ENCODE data around the gene MAPK1.

MAPK1 gene

DNA sequence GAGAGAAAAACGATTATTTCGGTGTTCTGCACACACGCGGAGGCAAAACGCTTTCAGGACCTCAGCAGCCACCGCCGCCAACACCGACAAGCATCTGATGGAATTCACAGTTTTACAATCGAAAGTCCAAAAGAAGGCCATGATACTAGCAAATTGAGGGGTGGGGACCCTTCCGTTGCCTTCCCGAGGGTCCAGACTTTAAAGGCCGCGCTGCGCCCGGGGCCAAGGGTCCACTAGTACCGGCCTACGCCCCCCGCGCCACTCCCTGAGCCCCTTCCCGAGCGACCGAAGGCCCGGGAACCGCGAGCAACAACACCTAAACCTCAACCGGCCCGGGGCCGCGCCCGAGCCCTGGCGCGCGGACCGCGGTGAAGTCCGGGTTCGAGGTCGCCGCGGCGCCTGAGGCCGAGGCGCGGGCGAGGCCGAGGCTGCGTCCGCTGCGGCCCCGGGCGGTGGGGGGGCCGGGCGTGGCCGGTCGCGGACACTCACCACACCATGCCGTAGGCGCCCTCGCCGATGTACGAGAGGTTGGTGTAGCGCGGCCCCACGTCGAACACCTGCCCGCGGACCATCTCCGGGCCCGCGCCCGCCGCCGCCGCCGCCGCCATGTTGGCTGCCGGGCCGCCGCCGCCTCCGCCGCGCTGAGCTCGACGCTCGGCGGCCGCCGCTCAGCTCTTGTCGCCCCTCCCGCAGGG lies 465 bp downstream of the MAPK1 start:
- Histone ChIP-seq H3K9me3 (ENCODE audit: low read depth, low read length) (no peaks in the 10 kb centered on the region), H3K27ac (no peak overlapping the region), H3K9ac (ENCODE audit: insufficient read length) (peak overlapping the region; percentile 88), H3K36me3 (ENCODE audit: insufficient read depth, low read length) (0 out of 2 replicates have a peak, but pooled peaks cover 3% of the 10 kb centered on the region), H3K4me3 (peak overlapping the region; percentile 89)
- TF ChIP-seq POLR2AphosphoS5 (IDR thresholded peaks at IDR 0.05; ENCODE audit: borderline replicate concordance, low read depth, low read length) (no peak), FOXP2 (optimal IDR thresholded peaks at IDR 0.05; ENCODE audit: control extremely low read depth, extremely low read length, insufficient read depth) (no peak), EZH2 (IDR thresholded peaks at IDR 0.05) (no peak)
- no peak for DNase-seq (ENCODE audit: low read depth, low spot score)

DNA sequence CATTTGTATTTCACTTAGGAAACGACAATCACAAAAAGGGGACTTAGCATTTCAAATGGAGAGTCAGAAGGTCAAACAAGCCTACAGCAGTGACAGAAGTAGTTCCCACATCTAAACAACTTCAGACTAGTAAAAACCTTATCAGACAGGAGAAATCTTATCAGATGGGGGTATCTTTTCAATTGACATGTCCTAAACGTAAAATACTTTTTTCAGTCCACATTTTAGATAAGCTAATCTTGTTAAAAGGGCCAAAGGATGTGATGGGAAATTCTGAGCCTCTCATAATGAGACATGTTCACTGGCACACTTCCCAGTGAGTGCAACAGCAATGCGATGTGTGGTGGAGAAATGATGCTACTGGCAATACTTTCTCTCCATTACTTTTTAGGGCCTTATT lies 2.4 kb downstream of the MAPK1 start:
- H3K9me3 ChIP-seq (ENCODE audit: low read depth, low read length), result no peaks in the 10 kb centered on the region
- H3K4me3 ChIP-seq, result peak overlapping the region; percentile 89
- no peak for DNase-seq (ENCODE audit: low read depth, low spot score)
- H3K27ac ChIP-seq, result no peak overlapping the region
- peak overlapping the region; percentile 37 for H3K9ac ChIP-seq (ENCODE audit: insufficient read length)
- H3K36me3 ChIP-seq (ENCODE audit: insufficient read depth, low read length), result 0 out of 2 replicates have a peak, but pooled peaks cover 3% of the 10 kb centered on the region
- no peak for TF ChIP-seq FOXP2 (optimal IDR thresholded peaks at IDR 0.05; ENCODE audit: control extremely low read depth, extremely low read length, insufficient read depth)
- no peak for TF ChIP-seq EZH2 (IDR thresholded peaks at IDR 0.05)
- no peak for TF ChIP-seq POLR2AphosphoS5 (IDR thresholded peaks at IDR 0.05; ENCODE audit: borderline replicate concordance, low read depth, low read length)

DNA sequence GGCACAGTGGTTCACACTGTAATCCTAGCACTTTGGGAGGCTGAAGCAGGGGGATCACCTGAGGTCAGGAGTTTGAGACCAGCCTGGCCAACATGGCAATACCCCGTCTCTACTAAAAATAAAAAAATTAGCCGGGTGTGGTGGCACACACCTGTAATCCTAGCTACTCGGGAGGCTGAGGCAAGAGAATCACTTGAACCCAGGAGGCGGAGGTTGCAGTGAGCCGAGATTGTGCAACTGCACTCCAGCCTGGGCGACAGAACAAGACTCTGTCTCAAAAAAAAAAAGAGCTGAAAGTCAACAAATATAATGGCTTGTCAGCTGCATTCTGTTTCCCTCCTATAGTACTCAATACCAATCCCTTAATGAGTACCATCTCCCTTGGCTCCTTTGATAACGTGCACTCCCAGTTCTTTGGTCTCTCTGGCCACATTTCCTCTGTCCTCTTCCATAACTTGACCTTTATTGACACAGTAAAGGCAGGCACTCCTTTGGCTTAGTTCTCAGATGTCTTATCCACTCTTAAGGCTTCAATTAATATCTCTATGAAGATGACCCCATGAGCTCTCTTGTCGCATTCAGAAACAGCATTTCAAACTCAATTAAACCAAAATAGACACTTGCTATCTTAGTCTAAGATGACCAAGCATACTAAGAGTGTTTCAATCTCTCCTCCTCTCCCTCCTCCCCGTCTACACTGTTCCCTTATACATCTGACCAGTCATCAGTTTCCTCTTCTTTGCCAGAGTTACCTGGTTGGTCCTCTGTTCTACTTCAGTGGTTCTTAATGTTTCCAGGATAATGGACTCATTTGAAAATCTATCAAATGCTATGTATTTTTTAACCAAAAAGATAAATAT lies 4.8 kb downstream of the MAPK1 start:
- Histone ChIP-seq H3K36me3 (ENCODE audit: insufficient read depth, low read length) (0 out of 2 replicates have a peak, but pooled peaks cover 3% of the 10 kb centered on the region), H3K4me3 (no peak overlapping the region), H3K27ac (no peak overlapping the region), H3K9me3 (ENCODE audit: low read depth, low read length) (no peaks in the 10 kb centered on the region), H3K9ac (ENCODE audit: insufficient read length) (no peak overlapping the region)
- DNase-seq (ENCODE audit: low read depth, low spot score), result no peak
- TF ChIP-seq POLR2AphosphoS5 (IDR thresholded peaks at IDR 0.05; ENCODE audit: borderline replicate concordance, low read depth, low read length) (no peak), FOXP2 (optimal IDR thresholded peaks at IDR 0.05; ENCODE audit: control extremely low read depth, extremely low read length, insufficient read depth) (no peak)

DNA sequence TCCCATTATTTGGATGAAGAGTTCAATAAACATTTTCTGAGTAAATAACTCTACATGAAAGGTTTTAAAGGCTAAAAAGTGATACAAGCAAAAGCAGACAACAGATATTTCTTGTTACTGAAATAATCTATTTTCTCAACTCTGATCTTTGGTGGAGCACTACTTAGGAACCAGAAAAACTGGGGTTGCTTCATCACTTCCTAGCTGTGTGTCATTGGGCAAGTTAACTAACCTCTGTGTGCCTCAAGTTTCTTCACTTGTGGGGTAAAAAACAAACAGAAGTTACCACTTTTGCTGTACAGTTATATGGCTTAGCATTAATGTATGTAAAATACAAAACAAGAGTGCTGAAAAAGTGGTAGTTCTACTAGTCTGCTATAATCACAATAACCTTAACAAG lies 5.6 kb downstream of the MAPK1 start:
- H3K9me3 ChIP-seq (ENCODE audit: low read depth, low read length), result no peaks in the 10 kb centered on the region
- no peak overlapping the region for H3K4me3 ChIP-seq
- 0 out of 2 replicates have a peak, but pooled peaks cover 3% of the 10 kb centered on the region for H3K36me3 ChIP-seq (ENCODE audit: insufficient read depth, low read length)
- no peak overlapping the region for H3K27ac ChIP-seq
- no peak for DNase-seq (ENCODE audit: low read depth, low spot score)
- no peak for TF ChIP-seq POLR2AphosphoS5 (IDR thresholded peaks at IDR 0.05; ENCODE audit: borderline replicate concordance, low read depth, low read length)
- no peak for TF ChIP-seq EZH2 (IDR thresholded peaks at IDR 0.05)
- TF ChIP-seq FOXP2 (optimal IDR thresholded peaks at IDR 0.05; ENCODE audit: control extremely low read depth, extremely low read length, insufficient read depth), result no peak
- no peak overlapping the region for H3K9ac ChIP-seq (ENCODE audit: insufficient read length)

DNA sequence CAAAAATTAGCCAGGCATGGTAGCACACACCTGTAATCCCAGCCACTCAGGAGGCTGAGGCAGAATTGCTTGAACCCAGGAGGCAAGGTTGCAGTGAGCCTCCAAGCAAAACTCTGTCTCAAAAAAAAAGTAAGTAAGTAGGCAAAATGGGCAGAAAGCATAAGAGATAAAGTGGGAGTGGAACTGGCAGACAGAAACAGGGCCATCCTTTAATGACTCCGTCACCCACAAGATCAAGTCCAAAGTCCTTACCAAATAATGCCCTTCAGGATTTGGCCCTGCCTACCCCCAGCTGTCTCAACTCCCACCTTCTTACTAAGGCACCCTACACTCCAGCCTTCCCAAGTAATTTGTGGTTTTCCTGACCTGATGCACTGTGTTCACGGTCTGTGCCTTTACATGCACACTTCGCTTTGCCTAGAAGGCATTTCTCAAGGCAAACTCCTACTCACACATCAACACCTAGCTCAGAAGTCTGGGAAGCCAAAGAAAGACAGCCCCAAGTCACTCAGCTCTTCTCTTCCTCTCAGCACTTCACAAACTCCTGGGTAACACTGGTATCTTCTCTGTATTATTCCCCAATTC lies 6.1 kb downstream of the MAPK1 start:
- no peak for TF ChIP-seq FOXP2 (optimal IDR thresholded peaks at IDR 0.05; ENCODE audit: control extremely low read depth, extremely low read length, insufficient read depth)
- no peak for TF ChIP-seq EZH2 (IDR thresholded peaks at IDR 0.05)
- no peak for TF ChIP-seq POLR2AphosphoS5 (IDR thresholded peaks at IDR 0.05; ENCODE audit: borderline replicate concordance, low read depth, low read length)
- no peaks in the 10 kb centered on the region for H3K9me3 ChIP-seq (ENCODE audit: low read depth, low read length)
- no peak overlapping the region for H3K27ac ChIP-seq
- H3K36me3 ChIP-seq (ENCODE audit: insufficient read depth, low read length), result 0 out of 2 replicates have a peak, but pooled peaks cover 3% of the 10 kb centered on the region
- no peak overlapping the region for H3K9ac ChIP-seq (ENCODE audit: insufficient read length)
- no peak overlapping the region for H3K4me3 ChIP-seq
- DNase-seq (ENCODE audit: low read depth, low spot score), result no peak

GRCh38 chr22:21860491-21861039 lies 6.9 kb downstream of the MAPK1 start:
- no peak for DNase-seq (ENCODE audit: low read depth, low spot score)
- Histone ChIP-seq H3K36me3 (ENCODE audit: insufficient read depth, low read length) (0 out of 2 replicates have a peak, but pooled peaks cover 3% of the 10 kb centered on the region), H3K9me3 (ENCODE audit: low read depth, low read length) (no peaks in the 10 kb centered on the region), H3K9ac (ENCODE audit: insufficient read length) (no peak overlapping the region), H3K27ac (no peak overlapping the region), H3K4me3 (no peak overlapping the region)
- no peak for TF ChIP-seq EZH2 (IDR thresholded peaks at IDR 0.05)
- TF ChIP-seq POLR2AphosphoS5 (IDR thresholded peaks at IDR 0.05; ENCODE audit: borderline replicate concordance, low read depth, low read length), result no peak
- no peak for TF ChIP-seq FOXP2 (optimal IDR thresholded peaks at IDR 0.05; ENCODE audit: control extremely low read depth, extremely low read length, insufficient read depth)

DNA sequence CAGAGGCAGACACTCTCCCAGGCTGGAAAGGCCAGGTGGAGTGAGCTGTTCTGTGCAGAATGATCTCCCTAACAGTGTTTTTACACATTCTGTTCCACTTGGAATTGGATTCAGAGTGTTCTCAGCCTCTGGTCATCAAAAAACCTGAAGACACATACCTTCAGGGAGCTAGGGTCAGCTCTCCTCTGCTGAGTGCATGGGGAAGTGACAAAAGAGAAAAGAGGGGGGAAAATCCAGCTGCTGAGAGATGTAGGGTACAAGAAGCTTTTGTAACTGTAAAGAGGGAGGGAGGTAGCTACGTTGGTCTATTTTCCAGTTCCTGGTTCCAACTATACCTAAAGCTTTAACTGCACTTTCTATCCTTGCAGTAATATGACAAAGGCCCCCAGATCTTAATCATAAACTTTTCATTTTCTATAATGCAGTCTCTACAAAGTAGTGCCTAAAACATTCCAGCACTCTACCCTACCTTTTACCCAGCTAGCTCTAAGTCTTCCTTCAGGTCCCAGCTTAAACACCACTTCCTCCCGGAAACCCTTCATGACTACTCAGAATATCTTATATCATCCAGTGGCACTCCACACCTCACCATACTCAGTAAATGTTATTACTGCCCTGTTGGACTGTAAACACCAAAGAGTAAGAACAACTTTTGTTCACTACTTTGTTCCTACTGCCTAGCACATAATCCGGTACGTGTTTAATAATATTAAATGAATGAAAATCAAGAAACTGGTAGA lies 9.2 kb downstream of the MAPK1 start:
- Histone ChIP-seq H3K9me3 (ENCODE audit: low read depth, low read length) (no peaks in the 10 kb centered on the region), H3K36me3 (ENCODE audit: insufficient read depth, low read length) (no peaks in the 10 kb centered on the region; the same call in 1 of the 2 replicates), H3K9ac (ENCODE audit: insufficient read length) (no peak overlapping the region), H3K4me3 (no peak overlapping the region), H3K27ac (no peak overlapping the region)
- TF ChIP-seq POLR2AphosphoS5 (IDR thresholded peaks at IDR 0.05; ENCODE audit: borderline replicate concordance, low read depth, low read length) (no peak), FOXP2 (optimal IDR thresholded peaks at IDR 0.05; ENCODE audit: control extremely low read depth, extremely low read length, insufficient read depth) (no peak), EZH2 (IDR thresholded peaks at IDR 0.05) (no peak)
- DNase-seq (ENCODE audit: low read depth, low spot score), result no peak

Data from SK-N-MC (cell line).